NCI-H2107 (cell line): Measurements from ENCODE around the gene MBOAT2.
A peak's percentile ranks its signal among the peaks of the same experiment; 100 is the strongest.

Source experiments
- DNase-seq: peaks from one replicate; lab custom pipeline; 2025; lab: John Stamatoyannopoulos, UW

MBOAT2 gene

DNA sequence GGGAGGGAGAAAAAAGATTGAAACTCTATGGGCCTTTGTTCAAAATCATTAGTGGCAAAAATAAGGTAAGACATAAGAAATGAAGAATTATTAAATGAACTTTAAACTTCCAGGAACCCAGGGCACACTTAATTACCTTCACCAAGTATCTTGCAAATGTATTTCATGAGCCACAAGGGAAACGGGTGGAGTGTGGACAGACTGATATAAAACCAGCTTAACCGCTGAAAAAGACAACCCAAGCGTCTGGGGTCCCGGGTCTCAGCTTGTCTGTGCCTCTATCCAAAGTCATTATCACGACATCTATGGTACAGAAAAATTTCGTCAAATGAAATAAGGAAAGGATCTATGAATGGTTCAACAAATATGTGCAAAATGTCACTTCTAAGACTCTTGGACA is 13.9 kb upstream of the MBOAT2 start:
- no peak for DNase-seq

- DNase-seq: no peak
Observed at GRCh38 chr2:9015998-9016397, 12.5 kb upstream of the MBOAT2 start.

- DNase-seq: no peak
Observed at GRCh38 chr2:9013403-9013802, 9.9 kb upstream of the MBOAT2 start.

DNA sequence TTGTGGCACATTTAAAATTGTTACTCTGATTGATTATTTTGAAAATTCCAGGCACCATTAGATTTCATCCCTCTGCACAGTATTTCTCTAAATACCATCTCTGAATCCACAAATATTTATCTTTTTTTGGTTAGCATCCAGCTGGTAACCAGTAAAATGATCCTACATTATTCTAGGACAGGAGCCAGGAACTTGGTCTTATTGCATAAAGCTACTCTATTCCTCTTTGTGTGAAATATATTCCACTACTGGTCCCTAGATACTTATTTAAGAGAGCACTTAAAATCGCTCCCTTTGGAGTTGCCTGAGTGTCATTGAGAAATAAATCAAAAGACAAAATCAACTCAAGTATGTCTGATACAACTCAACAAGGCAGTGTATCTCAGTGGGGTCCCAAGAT is 7.4 kb upstream of the MBOAT2 start:
- DNase-seq: peak; percentile 31

DNA sequence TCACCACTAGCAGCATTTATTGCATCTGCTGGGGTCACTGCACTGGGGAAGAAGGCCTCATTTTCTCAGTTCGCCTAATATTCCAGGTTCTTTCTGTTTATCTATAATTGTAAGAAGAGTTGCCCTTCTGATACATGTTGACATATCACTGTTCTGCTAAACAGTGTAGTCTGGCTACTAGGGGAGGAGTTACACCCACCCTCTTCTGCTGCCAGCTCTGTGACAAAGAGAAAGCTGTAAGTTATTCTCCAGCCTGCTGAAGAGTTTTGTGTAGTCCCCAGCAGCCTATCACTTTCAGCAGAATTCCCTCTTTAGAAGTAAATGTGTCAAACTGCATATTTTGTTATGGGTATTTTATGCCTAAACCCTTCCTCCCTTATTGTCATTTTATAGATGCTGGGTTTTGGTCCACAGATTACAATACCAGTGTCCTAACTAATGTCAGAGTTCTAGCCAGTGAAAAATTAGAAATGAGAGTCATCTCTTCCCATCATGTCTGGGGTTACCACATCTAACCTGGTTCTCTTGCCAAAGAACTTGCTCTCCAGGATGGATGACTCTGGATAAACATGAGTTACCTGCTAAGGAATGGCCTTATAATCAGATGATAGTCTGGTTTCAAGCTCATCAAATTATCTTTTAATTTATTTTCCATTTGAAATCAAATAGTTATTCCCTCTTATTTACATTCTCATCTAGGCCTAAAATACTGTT is 5.6 kb upstream of the MBOAT2 start:
- no peak for DNase-seq

GRCh38 chr2:9006368-9006767 is 2.9 kb upstream of the MBOAT2 start:
- DNase-seq: no peak

DNA sequence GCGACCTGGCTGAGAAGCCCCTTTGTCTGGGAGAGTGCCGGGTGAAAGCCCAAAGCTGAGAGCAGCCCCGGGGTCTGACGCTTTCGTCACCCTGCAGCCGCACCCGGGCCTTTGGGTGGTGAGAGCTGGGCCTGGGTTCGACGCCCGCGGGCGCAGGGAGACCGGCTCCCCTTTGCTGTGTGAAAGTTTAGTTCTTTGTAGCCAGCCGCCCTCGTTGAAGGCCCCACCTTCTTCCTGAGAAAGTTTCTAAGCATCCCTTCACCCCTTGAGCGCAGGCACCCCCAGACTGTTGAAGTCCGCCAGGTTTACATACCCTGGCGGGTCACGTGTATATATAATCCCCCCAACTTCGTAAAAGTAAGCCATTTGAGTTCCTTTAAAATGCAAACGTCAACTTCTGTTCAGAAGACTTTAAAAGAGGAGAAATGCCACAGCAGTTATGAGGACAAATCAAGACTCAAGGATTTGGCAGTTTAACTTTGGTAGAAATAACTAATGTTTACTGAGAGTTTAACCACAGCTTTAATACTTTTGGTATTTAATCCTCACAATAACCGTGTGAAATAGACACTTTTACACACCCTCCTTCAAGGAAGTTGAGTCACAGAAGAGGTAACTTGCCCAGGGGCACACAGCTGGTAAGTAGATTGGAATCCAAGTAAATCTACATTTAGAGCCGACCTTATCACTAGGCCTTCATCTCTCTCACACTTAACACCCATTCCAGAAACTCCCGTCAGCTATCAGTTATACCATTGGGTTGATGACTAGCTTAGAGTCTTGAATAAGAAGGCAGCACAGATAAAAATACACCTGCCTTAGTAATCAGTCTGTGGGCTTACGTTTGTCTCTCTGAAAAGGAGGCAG is 1.1 kb upstream of the MBOAT2 start:
- no peak for DNase-seq

DNA sequence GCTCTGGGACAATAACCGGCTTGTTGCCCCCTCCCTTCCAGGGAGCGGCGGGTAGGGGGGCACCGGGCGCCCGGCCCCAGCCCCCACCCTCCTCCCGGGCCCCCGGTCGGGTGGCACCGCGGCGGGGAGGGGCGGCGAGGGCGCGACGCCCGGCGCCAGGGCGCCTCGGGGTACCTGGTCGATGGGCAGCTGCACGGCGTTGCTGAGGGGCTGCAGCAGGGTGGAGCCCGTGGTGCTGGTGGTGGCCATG is 193 bp downstream of the MBOAT2 start:
- no peak for DNase-seq

DNA sequence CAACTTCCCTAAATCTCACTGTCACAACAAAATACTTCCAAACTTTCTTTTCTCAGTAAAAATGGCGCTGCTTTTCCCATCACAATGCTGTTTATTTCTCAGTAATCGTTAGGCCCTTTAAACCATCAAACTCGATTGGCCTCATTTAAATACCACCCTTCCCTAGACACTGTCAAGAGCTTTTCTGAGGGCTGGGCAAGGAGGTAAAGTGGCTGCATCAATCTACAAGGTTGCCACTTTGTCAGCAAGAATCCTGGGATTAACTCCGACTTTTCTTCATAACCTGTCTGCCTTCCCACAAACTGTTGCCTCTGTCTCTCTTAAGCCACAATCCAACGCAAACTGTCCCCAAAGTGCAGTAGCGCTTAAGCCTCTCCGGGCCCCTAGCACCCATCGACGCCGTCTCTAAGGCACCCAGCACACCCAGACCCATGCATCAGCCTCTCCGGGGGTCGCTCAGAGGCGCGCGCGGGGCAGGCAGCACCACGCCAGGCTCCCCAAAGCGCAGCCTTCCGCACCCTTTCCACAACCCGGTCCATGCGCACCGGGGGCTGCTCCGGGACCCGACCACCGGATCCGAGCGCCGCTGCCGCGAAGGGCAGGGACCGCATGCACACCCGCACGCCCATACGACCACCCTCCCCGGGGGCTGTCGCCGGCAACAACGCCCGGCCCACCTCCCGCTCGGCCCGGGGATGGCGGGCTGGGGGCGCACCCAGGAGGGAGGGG is 683 bp downstream of the MBOAT2 start:
- no peak for DNase-seq

DNA sequence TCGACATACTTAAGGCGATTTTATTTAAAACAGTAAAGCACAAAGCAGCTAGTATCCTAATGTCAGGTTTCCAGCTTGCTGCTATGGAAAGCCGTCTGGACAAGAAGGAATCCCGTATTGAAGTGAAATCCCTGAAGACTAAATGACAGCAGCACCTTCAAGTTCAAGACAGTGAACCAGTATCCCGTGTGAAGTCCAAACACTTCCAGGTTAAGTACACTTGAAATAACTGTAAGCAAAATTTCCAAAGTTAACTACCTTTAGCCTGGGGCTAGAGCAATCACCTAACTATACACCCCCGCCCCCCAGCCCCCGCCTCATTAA is 1.2 kb downstream of the MBOAT2 start:
- DNase-seq: no peak

- DNase-seq: no peak
Observed at GRCh38 chr2:9001778-9002177, 1.7 kb downstream of the MBOAT2 start.

- DNase-seq: no peak
Observed at GRCh38 chr2:9001229-9001628, 2.3 kb downstream of the MBOAT2 start.

DNA sequence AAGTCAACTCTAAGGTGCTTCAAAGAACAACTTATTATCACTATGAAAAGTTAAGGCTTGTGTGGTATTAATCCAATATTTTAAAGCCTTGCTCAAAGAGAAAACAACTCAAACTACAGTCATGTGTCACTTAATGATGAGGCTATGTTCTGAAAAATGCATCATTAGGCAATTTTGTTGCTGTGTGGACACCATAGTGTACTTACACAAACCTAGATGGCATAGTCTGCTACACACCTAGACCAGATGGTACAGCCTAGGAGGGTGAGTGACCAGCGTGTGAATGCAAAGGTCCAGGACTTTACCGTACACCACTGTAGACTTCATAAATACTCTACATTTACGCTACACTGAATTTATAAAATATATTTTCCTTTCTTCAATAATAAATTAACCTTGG is 3.0 kb downstream of the MBOAT2 start:
- DNase-seq: no peak

- no peak for DNase-seq
Observed at GRCh38 chr2:8999797-9000196, 3.7 kb downstream of the MBOAT2 start.

- DNase-seq: no peak
Observed at GRCh38 chr2:8999102-8999446, 4.4 kb downstream of the MBOAT2 start.

GRCh38 chr2:8998418-8999101 is 4.9 kb downstream of the MBOAT2 start:
- DNase-seq: no peak

DNA sequence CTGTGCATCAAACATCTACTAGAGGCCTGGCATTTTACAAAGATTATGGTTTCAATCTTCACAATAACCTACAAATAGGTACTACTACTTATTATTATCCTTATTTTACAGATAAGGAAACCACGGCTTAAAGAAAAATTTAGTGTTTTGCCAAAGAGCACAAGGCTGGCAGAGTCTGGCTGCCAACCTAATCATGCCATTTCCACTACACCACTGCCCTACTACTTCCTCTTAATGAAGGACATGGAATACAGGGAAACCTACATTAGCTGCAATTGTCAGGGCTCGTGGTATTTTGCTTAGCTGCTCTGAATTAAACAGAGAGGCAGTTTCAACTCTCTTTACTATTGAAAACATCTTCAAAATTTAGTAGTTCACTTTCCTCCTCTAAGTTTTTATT is 5.9 kb downstream of the MBOAT2 start:
- DNase-seq: no peak

GRCh38 chr2:8997108-8997507 is 6.4 kb downstream of the MBOAT2 start:
- DNase-seq: no peak

DNA sequence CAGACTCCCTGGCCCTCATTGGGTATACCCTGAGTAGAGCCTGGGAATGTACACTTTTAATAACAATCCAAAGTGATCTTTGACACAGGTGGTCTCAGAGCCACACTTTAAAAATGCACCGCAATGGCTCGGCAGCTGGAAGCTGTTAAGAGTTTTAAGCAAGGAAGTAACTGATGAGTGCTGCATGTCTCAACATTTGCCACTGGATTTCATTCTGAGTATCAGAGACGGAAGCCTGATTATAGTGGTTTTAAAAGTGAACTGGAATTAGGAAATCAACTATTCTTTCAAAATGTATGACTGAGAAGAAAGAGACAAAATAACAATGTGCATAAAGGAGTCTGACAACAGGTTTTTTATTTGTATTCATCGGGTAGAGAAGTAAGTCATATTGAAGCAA is 7.5 kb downstream of the MBOAT2 start:
- DNase-seq: no peak

GRCh38 chr2:8994386-8994785 is 9.1 kb downstream of the MBOAT2 start:
- DNase-seq: no peak

DNA sequence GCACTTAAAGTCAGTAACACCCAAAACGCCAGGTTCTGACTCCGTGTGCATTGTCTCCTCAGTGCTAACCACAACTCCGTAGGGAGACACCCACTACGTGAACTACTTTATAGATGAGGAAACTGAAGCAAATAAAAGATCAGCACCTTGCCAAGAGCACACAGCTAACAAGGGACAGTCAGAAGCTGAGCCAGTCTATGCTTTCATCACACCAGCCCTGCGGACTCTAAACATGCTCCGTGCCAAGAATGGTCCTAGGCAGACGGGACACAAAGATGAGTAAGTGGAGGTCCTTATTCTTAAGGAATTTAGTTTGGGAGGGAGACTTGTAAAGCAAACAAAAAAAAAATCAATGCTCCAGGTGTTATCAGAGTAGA is 9.6 kb downstream of the MBOAT2 start:
- no peak for DNase-seq

- DNase-seq: no peak
Observed at GRCh38 chr2:8993196-8993901, 10.1 kb downstream of the MBOAT2 start.
